PC-9 (cell line): ENCODE results near the gene SNCAIP. TPM values are rescaled to one million over a fixed set of nuclear protein-coding genes. Genes with fewer than 3 reads are reported as not detected.

Experiments
- BruUV-seq: library from RNA; stranded (reverse); fragments of 400-500 nt; replicated peaks from 2 replicates; lab custom pipeline; 2021; lab: Mats Ljungman, UMichigan
- CTCF ChIA-PET: fragments of 300-600 bp; sonication (Branson Sonifier 250); formaldehyde crosslinking; loops from one replicate; lab custom pipeline; 2022; ENCODE audit warnings: antibody characterized with exemption; lab: Charles Lee
- POLR2A ChIA-PET: fragments of 300-600 bp; sonication (Branson Sonifier 250); formaldehyde crosslinking; loops from one replicate; lab custom pipeline; 2022; ENCODE audit warnings: antibody characterized with exemption; ENCODE audit not compliant: unreplicated experiment; lab: Charles Lee
- DNase-seq, 2 experiments: peaks; one replicate each; pipeline versions ENCODE4 v3.0.0 to v3.0.0-alpha.2; 2015 to 2022; ENCODE audit warnings: mixed read lengths in 1 of 2
- H2AFZ ChIP-seq: fragments of 200-600 bp; sonication (generic); 2 replicates; pipeline ENCODE4 v1.8.1; 2017; ENCODE audit warnings: antibody characterized with exemption
- H3F3A ChIP-seq: fragments of 200-600 bp; sonication (generic); 2 replicates; pipeline ENCODE4 v1.8.1; 2017; ENCODE audit warnings: antibody characterized with exemption, mild to moderate bottlenecking, low read depth; ENCODE audit not compliant: insufficient read depth
- H3K27ac ChIP-seq: fragments of 200-600 bp; sonication (generic); 2 replicates; pipeline ENCODE4 v1.6.1; 2016; ENCODE audit warnings: mixed run types
- H3K27me3 ChIP-seq: fragments of 200-600 bp; sonication (generic); 2 replicates; pipeline ENCODE4 v1.6.1; 2016; ENCODE audit warnings: low read depth, mixed run types; ENCODE audit not compliant: insufficient read depth
- H3K36me3 ChIP-seq: fragments of 200-600 bp; sonication (generic); 2 replicates; pipeline ENCODE4 v1.6.1; 2016; ENCODE audit warnings: low read depth, mixed run types
- H3K4me1 ChIP-seq: fragments of 200-600 bp; sonication (generic); replicated peaks from 2 replicates; pipeline ENCODE4 v1.6.1; 2016; ENCODE audit warnings: mixed run types; ENCODE audit not compliant: insufficient read depth
- H3K4me2 ChIP-seq: fragments of 200-600 bp; sonication (generic); 2 replicates; pipeline ENCODE4 v1.6.1; 2017; ENCODE audit warnings: mixed run types
- H3K4me3 ChIP-seq: fragments of 200-600 bp; sonication (generic); 2 replicates; pipeline ENCODE4 v1.6.1; 2016; ENCODE audit warnings: mixed run types
- H3K79me2 ChIP-seq: fragments of 200-600 bp; sonication (generic); 2 replicates; pipeline ENCODE4 v1.6.1; 2017; ENCODE audit warnings: low read depth, mixed run types
- H3K9me2 ChIP-seq: fragments of 200-600 bp; sonication (generic); 2 replicates; pipeline ENCODE4 v1.8.1; 2017; ENCODE audit warnings: mild to moderate bottlenecking; ENCODE audit not compliant: insufficient read depth
- H3K9me3 ChIP-seq: fragments of 200-600 bp; sonication (generic); 2 replicates; pipeline ENCODE4 v1.8.1; 2016; ENCODE audit warnings: low read depth; ENCODE audit not compliant: insufficient read depth
- H4K20me1 ChIP-seq: fragments of 200-600 bp; sonication (generic); 2 replicates; pipeline ENCODE4 v1.8.1; 2017; ENCODE audit not compliant: insufficient read depth
- CTCF ChIP-seq: fragments of 200-600 bp; sonication (generic); conservative IDR thresholded peaks from 2 replicates; pipeline ENCODE4 v1.6.1; 2017; ENCODE audit warnings: mixed run types, antibody characterized with exemption, mild to moderate bottlenecking, moderate library complexity
- EZH2 ChIP-seq: fragments of 200-600 bp; sonication (generic); IDR thresholded peaks from 2 replicates; pipeline ENCODE4 v1.8.0; 2017; ENCODE audit warnings: antibody characterized with exemption, low read depth
- intact Hi-C: fragments of 100-400 bp; cut with micrococcal nuclease; formaldehyde crosslinking; loops from one replicate; pipeline ENCODE4 v1.10.0; 2022; ENCODE audit not compliant: unreplicated experiment
- total RNA-seq: library from RNA; stranded (reverse); gene quantifications from 2 replicates; pipeline ENCODE4 v1.2.3, GENCODE V29; 2021

SNCAIP gene
- total RNA-seq, 1 experiment from 2014 or later = not detected

DNA sequence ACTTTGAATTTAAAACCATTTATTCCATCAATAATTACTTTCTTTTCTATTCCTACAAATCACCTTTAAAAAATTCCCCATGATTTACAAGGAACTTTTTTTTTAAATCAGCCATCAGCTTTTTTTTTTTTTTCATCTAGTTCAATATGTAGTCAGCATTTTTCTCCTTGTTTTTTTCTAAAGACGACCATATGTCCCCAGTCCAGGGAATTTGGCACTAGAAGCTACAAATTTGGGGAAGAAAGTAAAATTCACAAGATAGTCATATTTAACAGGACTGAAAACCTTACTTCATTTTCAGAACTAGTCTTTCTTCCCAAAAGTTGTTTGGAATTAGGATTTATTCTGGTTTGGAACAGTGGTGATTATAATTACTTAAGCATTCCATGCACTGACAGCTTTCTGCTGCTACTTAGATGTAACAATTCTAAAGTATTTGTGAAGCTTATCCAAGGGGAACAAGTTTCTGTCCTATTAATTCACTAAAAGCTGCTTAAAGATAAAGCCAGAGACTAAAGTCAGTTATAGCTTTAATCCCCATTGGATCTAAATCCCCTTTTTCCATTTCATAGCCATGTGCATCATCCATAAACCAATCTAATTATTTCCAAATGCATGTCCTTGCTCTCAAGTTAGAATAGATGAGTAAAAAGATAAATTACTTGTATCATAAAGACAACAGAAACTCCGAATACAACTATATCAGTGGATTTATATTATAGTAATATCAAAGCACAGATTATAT lies 7.4 kb upstream of the SNCAIP start:
- Histone ChIP-seq H3K4me2 (no peak overlapping the region), H2AFZ (no peak overlapping the region), H3K4me1 (no peaks in the 10 kb centered on the region), H3K36me3 (no peaks in the 10 kb centered on the region), H3K9me2 (no peaks in the 10 kb centered on the region), H3K27ac (no peak overlapping the region), H4K20me1 (no peaks in the 10 kb centered on the region), H3K9me3 (no peaks in the 10 kb centered on the region), H3K79me2 (no peaks in the 10 kb centered on the region), H3K27me3 (no peaks in the 10 kb centered on the region), H3F3A (no peaks in the 10 kb centered on the region), H3K4me3 (no peak overlapping the region)
- ChIA-PET POLR2A (no interaction called here), CTCF (no interaction called here)
- TF ChIP-seq EZH2 = no peak
- no peak for TF ChIP-seq CTCF
- no peak for DNase-seq
- intact Hi-C loops = no loop called here
- no TSS peak for BruUV-seq

DNA sequence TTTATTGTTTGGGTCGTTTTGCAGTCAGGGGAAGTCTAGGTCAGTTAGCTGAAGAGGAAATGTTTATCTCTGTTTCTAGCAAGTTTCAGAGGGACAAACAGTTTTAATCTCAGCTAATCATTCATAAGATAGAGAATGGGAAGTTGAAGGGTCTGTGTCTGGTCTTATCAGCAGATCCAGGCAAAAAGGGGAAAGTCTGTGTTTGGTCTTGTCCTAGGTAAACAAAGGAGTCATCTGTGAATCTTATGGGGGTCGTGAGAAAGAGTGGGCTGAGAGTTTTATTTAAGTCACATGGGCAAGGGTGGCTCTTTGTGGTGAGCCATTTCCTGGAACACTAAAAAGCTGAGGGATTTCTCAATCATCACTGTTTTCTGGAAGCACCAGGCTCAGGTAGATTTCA lies 5.6 kb upstream of the SNCAIP start:
- ChIA-PET CTCF (no interaction called here), POLR2A (no interaction called here)
- no peaks in the 10 kb centered on the region for H3K79me2 ChIP-seq
- H3K9me2 ChIP-seq = no peaks in the 10 kb centered on the region
- TF ChIP-seq CTCF (no peak), EZH2 (no peak)
- no peaks in the 10 kb centered on the region for H4K20me1 ChIP-seq
- no peaks in the 10 kb centered on the region for H3K9me3 ChIP-seq
- H3F3A ChIP-seq = no peaks in the 10 kb centered on the region
- H3K36me3 ChIP-seq = no peaks in the 10 kb centered on the region
- no peak overlapping the region for H3K4me3 ChIP-seq
- H3K27ac ChIP-seq = no peak overlapping the region
- no peaks in the 10 kb centered on the region for H3K27me3 ChIP-seq
- no peak for DNase-seq
- BruUV-seq = no TSS peak
- intact Hi-C loops = no loop called here
- H3K4me2 ChIP-seq = no peak overlapping the region
- H3K4me1 ChIP-seq = no peaks in the 10 kb centered on the region
- H2AFZ ChIP-seq = no peak overlapping the region

GRCh38 chr5:122310889-122311288 lies 1.1 kb upstream of the SNCAIP start:
- Histone ChIP-seq H3K4me3 (no peak overlapping the region), H2AFZ (no peak overlapping the region), H3K27ac (no peak overlapping the region), H3K36me3 (no peaks in the 10 kb centered on the region), H3K9me3 (no peaks in the 10 kb centered on the region), H3K79me2 (no peaks in the 10 kb centered on the region), H3K27me3 (no peaks in the 10 kb centered on the region), H3K9me2 (no peaks in the 10 kb centered on the region), H3K4me1 (no peaks in the 10 kb centered on the region), H3F3A (no peaks in the 10 kb centered on the region), H3K4me2 (no peak overlapping the region), H4K20me1 (no peaks in the 10 kb centered on the region; the same call in 1 of the 2 replicates)
- ChIA-PET POLR2A (no interaction called here), CTCF (no interaction called here)
- no peak for TF ChIP-seq CTCF
- TF ChIP-seq EZH2 = no peak
- DNase-seq = no peak
- no TSS peak for BruUV-seq
- intact Hi-C loops = no loop called here
